Measurements from ENCODE around the gene MON2.
"Not testable (repeated sequence)": the region's sequence is repeated elsewhere in the genome, so short reads cannot be mapped to it uniquely, and the experiment has no call there.

GRCh38 chr12:62455429-62455828 lies 11.2 kb upstream of the MON2 start:
- not testable (repeated sequence) for TF ChIP-seq CTCF, EZH2 (IDR thresholded peaks at IDR 0.05)

All from neural progenitor cell (in vitro differentiated cells).